ENCODE results near the gene FRAT1.

FRAT1 gene

GRCh38 chr10:97349752-97350513 is 30.9 kb downstream of the FRAT1 start:
- no peak overlapping the region for H3K4me3 ChIP-seq (ENCODE audit: low read depth, low read length)
- in situ Hi-C loops (cut with HindIII; ENCODE audit: low sequenced_read_pairs) = no loop called here
- TF ChIP-seq, protein P1, sequence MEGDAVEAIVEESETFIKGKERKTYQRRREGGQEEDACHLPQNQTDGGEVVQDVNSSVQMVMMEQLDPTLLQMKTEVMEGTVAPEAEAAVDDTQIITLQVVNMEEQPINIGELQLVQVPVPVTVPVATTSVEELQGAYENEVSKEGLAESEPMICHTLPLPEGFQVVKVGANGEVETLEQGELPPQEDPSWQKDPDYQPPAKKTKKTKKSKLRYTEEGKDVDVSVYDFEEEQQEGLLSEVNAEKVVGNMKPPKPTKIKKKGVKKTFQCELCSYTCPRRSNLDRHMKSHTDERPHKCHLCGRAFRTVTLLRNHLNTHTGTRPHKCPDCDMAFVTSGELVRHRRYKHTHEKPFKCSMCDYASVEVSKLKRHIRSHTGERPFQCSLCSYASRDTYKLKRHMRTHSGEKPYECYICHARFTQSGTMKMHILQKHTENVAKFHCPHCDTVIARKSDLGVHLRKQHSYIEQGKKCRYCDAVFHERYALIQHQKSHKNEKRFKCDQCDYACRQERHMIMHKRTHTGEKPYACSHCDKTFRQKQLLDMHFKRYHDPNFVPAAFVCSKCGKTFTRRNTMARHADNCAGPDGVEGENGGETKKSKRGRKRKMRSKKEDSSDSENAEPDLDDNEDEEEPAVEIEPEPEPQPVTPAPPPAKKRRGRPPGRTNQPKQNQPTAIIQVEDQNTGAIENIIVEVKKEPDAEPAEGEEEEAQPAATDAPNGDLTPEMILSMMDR (IDR thresholded peaks at IDR 0.05; ENCODE audit: low read depth, low read length) = no peak
- DNase-seq (ENCODE audit: low read depth, low spot score) = no peak

DNA sequence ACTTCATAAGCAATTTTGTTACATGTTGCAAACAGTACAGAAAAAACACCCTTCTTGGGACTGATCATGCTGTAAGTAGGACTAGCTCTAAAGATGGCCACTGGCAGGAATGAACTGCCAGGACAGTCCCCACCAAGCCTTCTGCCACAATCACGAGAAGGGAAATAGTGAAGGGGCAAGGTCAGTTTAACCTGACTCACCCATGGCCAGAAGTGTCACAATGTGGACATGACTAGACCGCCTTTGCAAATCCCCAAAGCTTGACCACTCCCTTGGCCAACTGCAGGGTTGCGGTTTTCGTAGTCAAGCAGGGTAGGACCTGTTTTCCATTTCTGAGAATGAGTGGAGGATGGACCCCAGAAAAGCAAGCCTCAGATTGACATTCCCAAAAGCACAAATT is 34.9 kb downstream of the FRAT1 start:
- no peak overlapping the region for H3K4me3 ChIP-seq (ENCODE audit: low read depth, low read length)
- TF ChIP-seq, protein P1 (IDR thresholded peaks at IDR 0.05; ENCODE audit: low read depth, low read length) = no peak
- no peak for DNase-seq (ENCODE audit: low read depth, low spot score)
- in situ Hi-C loops (cut with HindIII; ENCODE audit: low sequenced_read_pairs) = no loop called here

DNA sequence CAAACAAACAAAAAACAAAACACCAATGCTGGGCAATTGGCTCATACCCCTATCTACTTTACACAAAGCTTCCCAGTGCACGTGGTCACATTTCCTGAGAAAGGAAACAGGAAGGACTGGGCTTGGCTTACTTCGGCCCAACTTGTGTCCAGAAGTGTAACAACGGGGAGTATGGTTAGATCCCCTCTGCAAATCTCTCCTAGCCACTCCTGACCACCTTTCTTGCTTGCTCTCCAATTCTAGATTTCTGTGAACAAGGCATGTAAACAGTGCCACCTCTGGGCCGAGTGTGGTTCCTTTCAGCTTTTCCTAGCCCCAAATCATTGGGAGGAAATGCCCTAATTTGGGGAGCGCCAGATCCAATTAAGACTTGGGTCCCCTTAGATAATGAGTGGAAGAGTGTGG is 36.5 kb downstream of the FRAT1 start:
- DNase-seq (ENCODE audit: low read depth, low spot score) = no peak
- H3K4me3 ChIP-seq (ENCODE audit: low read depth, low read length) = no peak overlapping the region
- in situ Hi-C loops (cut with HindIII; ENCODE audit: low sequenced_read_pairs) = no loop called here
- TF ChIP-seq, protein P1 (IDR thresholded peaks at IDR 0.05; ENCODE audit: low read depth, low read length) = peak; percentile 36

- in situ Hi-C loops (cut with HindIII; ENCODE audit: low sequenced_read_pairs) = no loop called here
- no peak for DNase-seq (ENCODE audit: low read depth, low spot score)
- no peak overlapping the region for H3K4me3 ChIP-seq (ENCODE audit: low read depth, low read length)
- TF ChIP-seq, protein P1 (IDR thresholded peaks at IDR 0.05; ENCODE audit: low read depth, low read length) = no peak
Measured at GRCh38 chr10:97356318-97356914, 37.3 kb downstream of the FRAT1 start.

DNA sequence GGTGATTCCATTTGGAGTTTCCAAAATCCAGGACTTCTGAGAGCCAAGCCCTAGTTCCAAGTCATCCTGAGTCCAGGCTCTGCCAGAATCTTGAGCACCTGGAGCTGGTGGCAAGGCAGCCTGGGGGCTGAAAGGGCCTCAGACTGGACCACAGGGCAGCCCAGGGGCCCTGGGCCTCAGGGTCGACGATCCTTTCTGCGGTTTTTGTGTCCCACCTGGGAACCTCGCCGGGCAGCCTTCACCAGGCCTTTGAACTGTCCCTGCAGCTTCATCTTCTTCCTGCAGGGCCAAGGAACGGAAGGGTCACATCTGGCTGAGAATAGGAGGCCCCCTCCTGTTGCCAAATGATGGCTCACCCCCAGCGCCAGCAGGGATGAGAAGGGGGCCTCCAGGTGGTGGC is 37.8 kb downstream of the FRAT1 start:
- DNase-seq (ENCODE audit: low read depth, low spot score) = no peak
- in situ Hi-C loops (cut with HindIII; ENCODE audit: low sequenced_read_pairs) = no loop called here
- TF ChIP-seq, protein P1 (IDR thresholded peaks at IDR 0.05; ENCODE audit: low read depth, low read length) = no peak
- H3K4me3 ChIP-seq (ENCODE audit: low read depth, low read length) = no peak overlapping the region

- H3K4me3 ChIP-seq (ENCODE audit: low read depth, low read length) = no peak overlapping the region
- in situ Hi-C loops (cut with HindIII; ENCODE audit: low sequenced_read_pairs) = no loop called here
- TF ChIP-seq, protein P1 (IDR thresholded peaks at IDR 0.05; ENCODE audit: low read depth, low read length) = no peak
- DNase-seq (ENCODE audit: low read depth, low spot score) = no peak
Measured at GRCh38 chr10:97358349-97358748, 39.3 kb downstream of the FRAT1 start.
